SU-DHL-6 (cell line): ENCODE data around the gene AP2A2.

ENCODE experiments used
- H2AFZ ChIP-seq: fragments of 200-600 bp; sonication (generic); 2 replicates; pipeline ENCODE4 v1.6.1; 2014; ENCODE audit warnings: low read depth, mild to moderate bottlenecking, moderate library complexity, mixed read lengths, antibody characterized with exemption, low read length; ENCODE audit not compliant: severe bottlenecking
- H3F3A ChIP-seq: fragments of 200-600 bp; shearing (Covaris generic); 2 replicates; pipeline ENCODE4 v1.6.0; 2016; ENCODE audit warnings: antibody characterized with exemption, mild to moderate bottlenecking; ENCODE audit not compliant: insufficient read depth
- H3K27ac ChIP-seq: fragments of 200-600 bp; sonication (generic); 2 replicates; pipeline ENCODE4 v1.5.1; 2016; ENCODE audit warnings: low read depth, mild to moderate bottlenecking, low read length, moderate library complexity, mixed read lengths
- H3K27me3 ChIP-seq: fragments of 200-600 bp; sonication (generic), shearing (Covaris generic); 2 replicates; pipeline ENCODE4 v1.6.0; 2014; ENCODE audit warnings: mild to moderate bottlenecking, low read length
- H3K36me3 ChIP-seq: fragments of 200-600 bp; sonication (generic); 2 replicates; pipeline ENCODE4 v1.6.1; 2014; ENCODE audit warnings: mild to moderate bottlenecking, low read length, mixed read lengths
- H3K4me2 ChIP-seq: fragments of 300-600, 200-600 bp; shearing (Covaris generic), sonication (generic); 2 replicates; pipeline ENCODE4 v1.6.0; 2014; ENCODE audit warnings: low read length, low read depth, mild to moderate bottlenecking; ENCODE audit not compliant: poor library complexity, severe bottlenecking
- H3K4me3 ChIP-seq: fragments of 200-600 bp; sonication (generic); 2 replicates; pipeline ENCODE4 v1.5.1; 2014; ENCODE audit warnings: antibody characterized with exemption, low read length, mild to moderate bottlenecking, mixed read lengths; ENCODE audit not compliant: insufficient read depth, poor library complexity, severe bottlenecking
- H3K79me2 ChIP-seq: fragments of 200-600 bp; sonication (generic); 2 replicates; pipeline ENCODE4 v1.6.1; 2014; ENCODE audit warnings: mild to moderate bottlenecking, low read length, moderate library complexity; ENCODE audit not compliant: insufficient read depth
- H3K9ac ChIP-seq: fragments of 200-600 bp; sonication (generic); 2 replicates; pipeline ENCODE4 v1.7.0; 2014; ENCODE audit warnings: mild to moderate bottlenecking, low read length
- H3K9me2 ChIP-seq: fragments of 200-600 bp; sonication (generic); replicated peaks from 2 replicates; pipeline ENCODE4 v1.6.1; 2014; ENCODE audit warnings: low read length; ENCODE audit not compliant: insufficient read depth
- H3K9me3 ChIP-seq: fragments of 200-600 bp; sonication (generic); 2 replicates; pipeline ENCODE4 v1.6.1; 2014; ENCODE audit warnings: low read length, mixed read lengths; ENCODE audit not compliant: insufficient read depth
- H4K20me1 ChIP-seq: fragments of 200-600 bp; sonication (generic); 2 replicates; pipeline ENCODE4 v1.6.1; 2014; ENCODE audit warnings: low read depth, mild to moderate bottlenecking, antibody characterized with exemption, low read length, moderate library complexity, mixed read lengths
- CTCF ChIP-seq: fragments of 200-600 bp; sonication (generic); IDR thresholded peaks from one replicate; pipeline ENCODE4 v1.5.1; 2017; ENCODE audit warnings: antibody characterized with exemption, mild to moderate bottlenecking, low read length, moderate library complexity; ENCODE audit not compliant: insufficient read depth, poor library complexity, severe bottlenecking
- EZH2phosphoT487 ChIP-seq: fragments of 200-600 bp; sonication (generic), shearing (Covaris generic); conservative IDR thresholded peaks from 2 replicates; pipeline ENCODE4 v1.6.1; 2018; ENCODE audit warnings: mild to moderate bottlenecking, antibody characterized with exemption, low read length, moderate library complexity, mixed read lengths

Gene AP2A2

GRCh38 chr11:1024597-1025409 lies 99.1 kb downstream of the AP2A2 start:
- no peak overlapping the region for H3K4me3 ChIP-seq
- no peak overlapping the region for H3K4me2 ChIP-seq
- H4K20me1 ChIP-seq: no peaks in the 10 kb centered on the region
- TF ChIP-seq CTCF (no peak), EZH2phosphoT487 (no peak)
- no peak overlapping the region for H2AFZ ChIP-seq
- H3K79me2 ChIP-seq: no peaks in the 10 kb centered on the region
- no peaks in the 10 kb centered on the region for H3K9me2 ChIP-seq
- H3F3A ChIP-seq: no peaks in the 10 kb centered on the region
- H3K9me3 ChIP-seq: no peaks in the 10 kb centered on the region
- H3K27ac ChIP-seq: no peak overlapping the region
- H3K27me3 ChIP-seq: no peaks in the 10 kb centered on the region
- no peaks in the 10 kb centered on the region for H3K36me3 ChIP-seq
- H3K9ac ChIP-seq: no peak overlapping the region

- no peak for TF ChIP-seq CTCF
- TF ChIP-seq EZH2phosphoT487: no peak
- Histone ChIP-seq H4K20me1 (no peaks in the 10 kb centered on the region), H3F3A (no peaks in the 10 kb centered on the region), H3K9me3 (no peaks in the 10 kb centered on the region), H2AFZ (no peak overlapping the region), H3K36me3 (no peaks in the 10 kb centered on the region), H3K27me3 (no peaks in the 10 kb centered on the region), H3K9me2 (no peaks in the 10 kb centered on the region), H3K9ac (no peak overlapping the region), H3K4me3 (no peak overlapping the region), H3K79me2 (no peaks in the 10 kb centered on the region), H3K4me2 (no peak overlapping the region), H3K27ac (no peak overlapping the region)
These were observed 99.9 kb downstream of the AP2A2 start for GRCh38 chr11:1025410-1026162.

GRCh38 chr11:1026163-1026450 lies 100.4 kb downstream of the AP2A2 start:
- no peaks in the 10 kb centered on the region for H3F3A ChIP-seq
- no peaks in the 10 kb centered on the region for H4K20me1 ChIP-seq
- no peak overlapping the region for H3K27ac ChIP-seq
- no peak overlapping the region for H3K9ac ChIP-seq
- H3K27me3 ChIP-seq: no peaks in the 10 kb centered on the region
- no peak for TF ChIP-seq CTCF
- no peak for TF ChIP-seq EZH2phosphoT487
- H3K79me2 ChIP-seq: no peaks in the 10 kb centered on the region
- H2AFZ ChIP-seq: no peak overlapping the region
- H3K4me2 ChIP-seq: no peak overlapping the region
- H3K36me3 ChIP-seq: no peaks in the 10 kb centered on the region
- H3K9me2 ChIP-seq: no peaks in the 10 kb centered on the region
- no peaks in the 10 kb centered on the region for H3K9me3 ChIP-seq
- H3K4me3 ChIP-seq: no peak overlapping the region
